Activated B cell treated with CpG ODN at 0.5 μM for 24 hours (primary cell): ENCODE measurements around the gene PCDHB5. TPM values are rescaled to one million over a fixed set of nuclear protein-coding genes. Genes with fewer than 3 reads are reported as not detected.
"Not testable (repeated sequence)": the region's sequence is repeated elsewhere in the genome, so short reads cannot be mapped to it uniquely, and the experiment has no call there.

ENCODE experiments used
- ATAC-seq: fragments of 200-7000 bp; cut with Tn5 transposase; one replicate; pipeline ENCODE4 v1.10.0; 2021; ENCODE audit warnings: low read depth, mild to moderate bottlenecking, moderate library complexity
- CTCF ChIA-PET: fragments of 350-600 bp; sonication (Branson Sonifier 250); formaldehyde crosslinking; loops from one replicate; lab custom pipeline; 2021; ENCODE audit warnings: antibody characterized with exemption; lab: Charles Lee
- POLR2A ChIA-PET: fragments of 350-600 bp; sonication (Branson Sonifier 250); formaldehyde crosslinking; loops from one replicate; lab custom pipeline; 2021; ENCODE audit warnings: antibody characterized with exemption; lab: Charles Lee
- DNase-seq: peaks from one replicate; pipeline ENCODE4 v3.0.0; 2022
- H3K27ac Mint-ChIP-seq: one replicate; pipeline ENCODE4 v1.8.0; 2020; ENCODE audit warnings: mixed read lengths
- H3K27me3 Mint-ChIP-seq: one replicate; pipeline ENCODE4 v1.8.0; 2021; ENCODE audit warnings: mixed read lengths
- H3K36me3 Mint-ChIP-seq: one replicate; pipeline ENCODE4 v1.8.0; 2021; ENCODE audit warnings: low read depth, mixed read lengths
- H3K4me1 Mint-ChIP-seq: one replicate; pipeline ENCODE4 v1.8.0; 2021; ENCODE audit warnings: mixed read lengths
- H3K4me3 Mint-ChIP-seq: one replicate; pipeline ENCODE4 v1.8.0; 2020; ENCODE audit warnings: mild to moderate bottlenecking, mixed read lengths
- H3K9me3 Mint-ChIP-seq: one replicate; pipeline ENCODE4 v1.8.0; 2020; ENCODE audit warnings: mixed read lengths
- intact Hi-C: fragments of 100-400 bp; cut with micrococcal nuclease; formaldehyde crosslinking; loops from one replicate; pipeline ENCODE4 v1.15.1; 2024
- total RNA-seq: library from RNA; stranded (reverse); gene quantifications from 2 replicates; pipeline ENCODE4 v1.2.3, GENCODE V29; 2022
- TF ChIP-seq, protein P1 (sequence below): fragments of 200-600 bp; IDR thresholded peaks from one replicate; pipeline ENCODE4 v1.8.0; 2022; ENCODE audit warnings: antibody characterized with exemption, mild to moderate bottlenecking

The PCDHB5 gene
- total RNA-seq, 1 donor from 2014 or later: not detected

DNA sequence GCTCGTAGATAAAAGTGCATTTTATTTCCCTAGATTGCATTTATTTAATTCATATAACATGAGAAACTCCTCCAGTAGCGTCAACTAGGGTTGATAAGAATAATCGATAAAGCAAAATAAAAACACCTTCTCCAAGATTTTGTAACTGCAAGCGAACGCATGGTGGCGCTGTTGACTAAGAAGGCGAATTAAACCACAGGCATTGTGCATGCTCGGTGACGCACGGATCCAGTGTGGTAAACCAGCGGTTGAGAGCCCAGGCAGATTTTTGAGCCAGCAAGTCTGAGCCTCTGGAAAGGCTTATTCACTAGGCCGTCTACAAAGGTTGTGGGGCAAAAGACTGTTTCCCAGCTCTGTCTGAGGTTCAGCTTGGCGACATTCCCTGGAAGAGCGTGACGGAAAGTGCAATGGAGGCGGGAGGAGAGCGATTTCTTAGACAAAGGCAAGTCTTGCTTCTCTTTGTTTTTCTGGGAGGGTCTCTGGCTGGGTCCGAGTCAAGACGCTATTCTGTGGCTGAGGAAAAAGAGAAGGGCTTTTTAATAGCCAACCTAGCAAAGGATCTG, 34.7 kb upstream of the PCDHB5 start, which contains the start of gene PCDHB3:
PCDHB3 (plus strand) TSS at position 231 of the 563 bp plus-strand sequence; CDS start at position 408, 177 bp downstream.
- POLR2A ChIA-PET: no interaction called here
- CTCF ChIA-PET: no interaction called here
- intact Hi-C loops: loop anchor here (10.0 kb wide), 1 partner anchor 236 kb away; the partner anchor contains the start of gene PCDHA11
- ATAC-seq (no peak), DNase-seq (no peak)
- Mint-ChIP-seq H3K9me3 (peaks cover 6% of the 10 kb centered on the region), H3K4me1 (no peaks in the 10 kb centered on the region), H3K27ac (no peak within 1 kb of the TSS), H3K4me3 (no peak within 1 kb of the TSS), H3K27me3 (peaks cover 21% of the 10 kb centered on the region), H3K36me3 (no peaks in the 10 kb centered on the region)
- TF ChIP-seq, protein P1, sequence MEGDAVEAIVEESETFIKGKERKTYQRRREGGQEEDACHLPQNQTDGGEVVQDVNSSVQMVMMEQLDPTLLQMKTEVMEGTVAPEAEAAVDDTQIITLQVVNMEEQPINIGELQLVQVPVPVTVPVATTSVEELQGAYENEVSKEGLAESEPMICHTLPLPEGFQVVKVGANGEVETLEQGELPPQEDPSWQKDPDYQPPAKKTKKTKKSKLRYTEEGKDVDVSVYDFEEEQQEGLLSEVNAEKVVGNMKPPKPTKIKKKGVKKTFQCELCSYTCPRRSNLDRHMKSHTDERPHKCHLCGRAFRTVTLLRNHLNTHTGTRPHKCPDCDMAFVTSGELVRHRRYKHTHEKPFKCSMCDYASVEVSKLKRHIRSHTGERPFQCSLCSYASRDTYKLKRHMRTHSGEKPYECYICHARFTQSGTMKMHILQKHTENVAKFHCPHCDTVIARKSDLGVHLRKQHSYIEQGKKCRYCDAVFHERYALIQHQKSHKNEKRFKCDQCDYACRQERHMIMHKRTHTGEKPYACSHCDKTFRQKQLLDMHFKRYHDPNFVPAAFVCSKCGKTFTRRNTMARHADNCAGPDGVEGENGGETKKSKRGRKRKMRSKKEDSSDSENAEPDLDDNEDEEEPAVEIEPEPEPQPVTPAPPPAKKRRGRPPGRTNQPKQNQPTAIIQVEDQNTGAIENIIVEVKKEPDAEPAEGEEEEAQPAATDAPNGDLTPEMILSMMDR: no peak

GRCh38 chr5:141101059-141101458, 33.9 kb upstream of the PCDHB5 start:
- no peak overlapping the region for H3K27ac Mint-ChIP-seq
- ChIA-PET CTCF (no interaction called here), POLR2A (no interaction called here)
- intact Hi-C loops: loop anchor here (10.0 kb wide), 1 partner anchor 236 kb away; the partner anchor contains the start of gene PCDHA11
- H3K4me1 Mint-ChIP-seq: no peaks in the 10 kb centered on the region
- DNase-seq (no peak), ATAC-seq (no peak)
- H3K9me3 Mint-ChIP-seq: peaks cover 3% of the 10 kb centered on the region
- no peak overlapping the region for H3K4me3 Mint-ChIP-seq
- H3K27me3 Mint-ChIP-seq: peaks cover 16% of the 10 kb centered on the region
- H3K36me3 Mint-ChIP-seq: no peaks in the 10 kb centered on the region
- TF ChIP-seq, protein P1: no peak

- H3K27ac Mint-ChIP-seq, H3K4me1 Mint-ChIP-seq, H3K4me3 Mint-ChIP-seq, CTCF ChIA-PET, DNase-seq, POLR2A ChIA-PET, H3K9me3 Mint-ChIP-seq, ATAC-seq, H3K36me3 Mint-ChIP-seq: not testable (repeated sequence)
- intact Hi-C loops: loop anchor here (10.0 kb wide), 1 partner anchor 237 kb away; the partner anchor contains the start of gene PCDHA11
- peaks cover 16% of the 10 kb centered on the region for H3K27me3 Mint-ChIP-seq
These were observed 32.9 kb upstream of the PCDHB5 start for GRCh38 chr5:141102070-141102469.

DNA sequence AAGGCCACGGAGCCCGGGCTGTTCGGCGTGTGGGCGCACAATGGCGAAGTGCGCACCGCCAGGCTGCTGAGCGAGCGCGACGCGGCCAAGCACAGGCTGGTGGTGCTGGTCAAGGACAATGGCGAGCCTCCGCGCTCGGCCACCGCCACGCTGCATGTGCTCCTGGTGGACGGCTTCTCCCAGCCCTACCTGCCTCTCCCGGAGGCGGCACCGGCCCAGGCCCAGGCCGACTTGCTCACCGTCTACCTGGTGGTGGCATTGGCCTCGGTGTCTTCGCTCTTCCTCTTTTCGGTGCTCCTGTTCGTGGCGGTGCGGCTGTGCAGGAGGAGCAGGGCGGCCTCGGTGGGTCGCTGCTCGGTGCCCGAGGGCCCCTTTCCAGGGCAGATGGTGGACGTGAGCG, 32.5 kb upstream of the PCDHB5 start:
- H3K4me3 Mint-ChIP-seq, H3K27ac Mint-ChIP-seq, H3K9me3 Mint-ChIP-seq, CTCF ChIA-PET, ATAC-seq, POLR2A ChIA-PET, H3K36me3 Mint-ChIP-seq, DNase-seq, H3K4me1 Mint-ChIP-seq: not testable (repeated sequence)
- intact Hi-C loops: loop anchor here (10.0 kb wide), 1 partner anchor 238 kb away; the partner anchor contains the start of gene PCDHA11
- peaks cover 16% of the 10 kb centered on the region for H3K27me3 Mint-ChIP-seq

GRCh38 chr5:141105350-141105749, 29.7 kb upstream of the PCDHB5 start:
- H3K4me3 Mint-ChIP-seq: no peak overlapping the region
- TF ChIP-seq, protein P1: no peak
- ATAC-seq: no peak
- H3K27me3 Mint-ChIP-seq: peaks cover 9% of the 10 kb centered on the region
- intact Hi-C loops: loop anchor here (10.0 kb wide), 1 partner anchor 241 kb away; the partner anchor contains the start of gene PCDHA11
- DNase-seq: no peak
- ChIA-PET CTCF (no interaction called here), POLR2A (no interaction called here)
- H3K27ac Mint-ChIP-seq: no peak overlapping the region
- peaks cover 6% of the 10 kb centered on the region for H3K9me3 Mint-ChIP-seq
- no peaks in the 10 kb centered on the region for H3K36me3 Mint-ChIP-seq
- no peaks in the 10 kb centered on the region for H3K4me1 Mint-ChIP-seq

- Mint-ChIP-seq H3K27ac (no peak overlapping the region), H3K36me3 (no peaks in the 10 kb centered on the region), H3K9me3 (peaks cover 27% of the 10 kb centered on the region), H3K27me3 (peaks cover 6% of the 10 kb centered on the region), H3K4me3 (no peak overlapping the region), H3K4me1 (no peaks in the 10 kb centered on the region)
- TF ChIP-seq, protein P1: no peak
- intact Hi-C loops: no loop called here
- DNase-seq: no peak
- ChIA-PET POLR2A (no interaction called here), CTCF (no interaction called here)
- ATAC-seq: no peak
These were observed 15.8 kb upstream of the PCDHB5 start for GRCh38 chr5:141119250-141119649.
